ENCODE measurements around the gene CACNB1.

GRCh38 chr17:39169101-39169500 lies 28.4 kb downstream of the CACNB1 start:
- TF ChIP-seq CTCF (IDR thresholded peaks at IDR 0.05; ENCODE audit: poor library complexity) (no peak), EZH2 (IDR thresholded peaks at IDR 0.05; ENCODE audit: borderline replicate concordance) (no peak)

Data from hepatocyte (in vitro differentiated cells).